GM19238 (cell line): ENCODE measurements around the gene PCP2.
"Not testable (repeated sequence)": the region's sequence is repeated elsewhere in the genome, so short reads cannot be mapped to it uniquely, and the experiment has no call there.

Source experiments
- DNase-seq: peaks from one replicate; pipeline ENCODE4 v3.0.0; 2011; ENCODE audit warnings: low spot score; ENCODE audit not compliant: insufficient read length

The PCP2 gene

DNA sequence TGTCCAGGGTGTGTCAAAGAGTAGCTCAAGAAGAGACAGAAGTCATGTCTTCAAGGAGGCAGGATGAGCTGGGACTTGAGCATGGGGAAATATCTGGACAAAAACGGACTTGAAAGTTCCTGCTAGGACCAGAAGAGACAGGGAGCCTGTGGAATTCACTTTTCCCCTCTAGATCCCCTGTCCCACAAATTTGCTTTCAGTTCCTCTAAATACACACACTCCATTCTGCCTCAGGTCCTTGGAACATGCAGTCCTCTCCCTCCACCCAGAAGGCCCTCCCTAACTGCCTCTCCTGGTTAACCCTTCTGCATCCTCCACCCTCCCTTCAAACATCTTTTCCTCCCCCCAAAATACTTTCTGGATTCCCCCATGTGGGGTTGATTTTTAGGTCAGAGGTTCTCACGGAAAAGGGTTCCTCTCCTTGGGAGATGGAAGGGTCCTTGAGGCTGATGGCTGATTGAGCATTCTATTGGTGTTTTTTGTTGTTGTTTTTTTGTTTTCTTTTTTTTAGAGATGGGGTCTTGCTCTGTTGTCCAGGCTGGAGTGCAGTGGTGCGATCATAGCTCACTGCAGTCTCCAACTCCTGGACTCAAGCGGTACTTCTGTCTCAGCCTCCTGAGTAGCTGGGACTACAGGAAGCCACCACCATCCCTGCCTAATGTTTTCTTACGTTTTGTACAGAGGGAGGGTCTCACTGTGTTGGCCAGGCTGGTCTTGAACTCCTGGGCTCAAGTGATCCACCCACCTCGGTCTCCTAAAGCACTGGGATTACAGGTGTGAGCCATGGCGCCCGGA is 28.4 kb upstream of the PCP2 start:
- no peak for DNase-seq

DNA sequence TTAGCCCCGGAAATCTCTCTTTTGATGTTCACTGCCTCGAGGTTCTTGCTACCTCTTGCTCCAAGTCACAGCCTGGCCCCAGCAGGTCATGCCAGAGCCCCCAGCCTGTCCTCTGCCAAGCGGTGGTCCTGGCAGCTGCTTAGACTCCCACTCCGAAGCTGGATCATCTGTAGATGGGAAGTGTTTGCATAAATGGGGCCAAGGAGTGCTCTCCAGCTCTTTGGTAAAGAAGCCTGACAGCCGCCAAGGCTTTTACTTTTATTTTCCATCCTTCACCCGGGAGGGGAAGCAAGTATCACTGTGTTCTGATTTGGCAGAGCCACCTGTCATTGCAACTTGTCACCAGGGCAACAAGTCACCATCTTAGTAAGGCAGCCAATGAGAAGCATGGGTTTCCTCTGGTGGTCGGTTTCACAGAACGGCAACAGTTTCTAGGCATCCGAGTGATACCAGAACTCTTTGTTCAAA is 24.7 kb upstream of the PCP2 start:
- peak; percentile 95 for DNase-seq

DNA sequence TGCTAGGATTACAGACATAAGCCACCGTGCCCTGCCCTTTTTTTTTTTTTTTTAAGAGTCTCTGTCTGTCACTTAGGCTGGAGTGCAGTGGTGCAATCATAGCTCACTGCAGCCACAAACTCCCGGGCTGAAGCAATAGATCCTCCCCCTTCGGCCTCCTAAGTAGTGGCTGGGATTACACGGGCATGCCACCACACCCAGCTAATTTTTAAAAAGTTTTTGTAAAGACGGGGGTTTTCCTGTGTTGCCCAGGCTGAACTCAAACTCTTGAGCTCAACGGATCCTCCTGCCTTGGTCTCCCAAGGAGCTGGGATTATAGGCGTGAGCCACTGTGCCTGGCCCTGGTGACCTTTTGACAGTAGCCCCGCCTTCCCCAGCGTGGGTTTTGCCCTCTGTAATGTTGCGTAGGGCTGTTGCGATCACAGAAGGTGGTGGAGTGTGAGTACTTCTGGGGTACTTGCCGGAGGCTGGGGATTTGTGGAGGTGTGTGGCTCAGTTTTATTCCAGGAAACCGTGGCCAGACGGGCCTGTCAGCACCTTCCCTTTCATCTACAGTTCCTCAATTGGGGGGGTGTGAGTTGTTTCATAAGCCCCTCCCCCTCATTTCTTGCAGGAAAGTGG is 23.7 kb upstream of the PCP2 start:
- DNase-seq, result no peak

DNA sequence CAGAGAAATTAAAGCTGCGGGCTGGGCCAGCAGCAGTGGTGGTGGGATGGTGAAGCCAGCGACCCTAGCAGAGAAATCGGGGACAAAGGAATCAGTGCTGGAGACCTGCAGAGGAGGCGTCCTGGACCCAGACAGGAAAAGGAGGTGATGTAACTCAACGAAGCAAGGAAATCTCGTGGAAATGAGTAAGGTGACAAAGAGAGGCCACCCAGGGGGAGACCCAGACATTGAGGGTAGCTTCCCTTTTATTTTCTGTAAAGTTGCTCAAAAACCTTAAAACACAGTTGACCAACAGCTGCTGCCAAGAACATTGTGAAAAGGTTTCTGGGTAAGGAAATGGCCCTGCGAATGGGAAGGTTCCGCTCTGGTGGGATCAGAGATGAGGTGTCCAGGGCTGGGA is 22.1 kb upstream of the PCP2 start:
- DNase-seq, result no peak

DNA sequence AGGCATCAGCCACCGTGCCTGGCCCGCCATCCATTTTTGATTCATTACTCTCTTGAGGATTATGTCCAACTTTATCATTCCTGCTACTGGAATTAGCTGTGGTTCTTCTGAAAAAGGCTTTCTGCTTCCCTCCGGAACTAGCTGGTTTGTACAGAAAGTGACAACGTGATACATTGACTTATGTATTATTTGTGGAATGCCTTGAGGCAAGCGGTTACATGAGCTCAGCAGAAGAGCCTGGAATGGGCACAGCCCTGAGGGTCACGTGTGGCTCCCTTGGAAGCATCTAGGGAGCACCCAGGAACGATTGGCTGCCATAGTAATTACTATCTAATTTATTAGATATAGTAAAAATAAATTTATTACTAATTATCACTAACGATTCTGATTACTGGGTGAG is 20.9 kb upstream of the PCP2 start:
- no peak for DNase-seq

DNA sequence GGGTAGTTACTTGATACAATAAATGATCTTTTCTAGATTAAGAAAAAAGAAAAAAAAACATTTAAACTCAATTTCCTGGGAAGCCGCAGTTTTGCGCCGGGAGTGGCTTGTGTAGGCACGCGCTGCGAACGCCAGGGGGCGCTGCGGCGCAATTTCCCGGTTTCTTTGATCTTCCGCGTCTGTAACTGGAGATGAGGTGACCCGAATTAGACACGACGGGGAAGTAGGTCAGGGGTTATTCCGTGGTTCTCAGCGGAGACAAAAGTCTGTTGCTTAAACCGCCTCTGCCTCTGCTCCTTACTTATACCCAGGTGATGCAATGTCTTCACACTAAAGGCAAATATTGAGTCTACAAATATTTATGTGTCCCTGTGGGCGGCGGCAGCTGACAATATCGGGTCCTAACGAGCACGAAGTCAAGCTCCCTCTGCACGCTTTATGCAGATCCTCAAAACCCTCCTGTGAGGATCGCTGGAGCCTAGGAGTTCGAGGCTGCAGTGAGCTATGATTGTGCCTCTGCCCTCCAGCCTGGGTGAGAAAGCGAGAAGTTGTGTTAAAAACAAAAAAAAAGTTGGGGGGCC is 18.6 kb upstream of the PCP2 start:
- peak; percentile 85 for DNase-seq

DNA sequence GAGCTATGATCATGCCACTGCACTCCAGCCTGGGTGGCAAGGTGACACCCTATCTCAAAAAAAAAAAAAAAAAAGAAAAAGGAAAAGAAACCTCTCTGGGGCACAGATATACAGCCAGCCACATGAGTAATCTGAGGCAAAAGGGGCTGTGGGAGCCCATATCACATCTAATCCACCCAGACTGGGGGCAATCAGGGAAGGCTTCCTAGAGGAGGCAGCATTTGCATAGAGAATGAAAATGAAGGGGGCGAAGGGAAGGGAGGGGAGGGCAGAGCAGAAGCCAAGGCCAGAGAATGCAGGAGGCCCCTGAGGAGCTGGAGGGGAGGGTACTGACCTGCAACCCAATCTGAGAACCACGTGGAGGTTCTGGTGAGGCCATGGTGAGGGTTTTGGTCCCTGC is 16.6 kb upstream of the PCP2 start:
- DNase-seq, result no peak

DNA sequence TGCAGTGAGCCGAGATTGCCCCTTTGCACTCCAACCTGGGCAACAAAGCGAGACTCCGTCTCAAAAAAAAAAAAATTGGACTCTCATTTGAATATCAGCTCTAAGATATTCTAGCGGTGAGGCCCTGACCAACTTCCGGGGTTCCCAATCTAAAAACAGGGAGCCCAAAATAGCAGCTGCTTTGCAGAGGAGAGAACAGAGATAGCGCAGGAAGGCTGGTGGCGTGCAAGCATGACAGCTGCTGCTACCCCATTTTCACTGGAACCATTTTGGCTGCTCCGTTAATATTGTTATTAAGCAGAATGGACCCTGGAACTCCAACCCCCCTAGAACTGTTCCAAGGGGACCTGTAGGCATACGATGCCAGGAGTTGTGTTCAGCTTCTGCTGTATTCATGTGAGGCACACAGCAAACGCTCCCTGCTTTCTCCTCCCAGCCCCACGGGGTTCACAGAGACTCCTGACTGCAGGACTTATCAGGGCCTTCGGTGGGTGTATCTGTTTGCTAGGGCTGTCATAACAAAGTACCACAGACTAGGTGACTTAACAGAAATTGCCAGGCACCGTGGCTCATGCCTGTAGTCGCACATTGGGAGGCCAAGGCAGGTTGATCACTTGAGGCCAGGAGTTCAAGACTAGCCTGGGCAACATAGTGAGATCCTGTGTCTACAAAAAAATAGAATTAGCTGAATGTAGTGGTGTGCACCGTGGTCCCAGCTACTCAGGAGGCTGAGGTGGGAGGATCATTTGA is 14.9 kb upstream of the PCP2 start:
- DNase-seq, result no peak

DNA sequence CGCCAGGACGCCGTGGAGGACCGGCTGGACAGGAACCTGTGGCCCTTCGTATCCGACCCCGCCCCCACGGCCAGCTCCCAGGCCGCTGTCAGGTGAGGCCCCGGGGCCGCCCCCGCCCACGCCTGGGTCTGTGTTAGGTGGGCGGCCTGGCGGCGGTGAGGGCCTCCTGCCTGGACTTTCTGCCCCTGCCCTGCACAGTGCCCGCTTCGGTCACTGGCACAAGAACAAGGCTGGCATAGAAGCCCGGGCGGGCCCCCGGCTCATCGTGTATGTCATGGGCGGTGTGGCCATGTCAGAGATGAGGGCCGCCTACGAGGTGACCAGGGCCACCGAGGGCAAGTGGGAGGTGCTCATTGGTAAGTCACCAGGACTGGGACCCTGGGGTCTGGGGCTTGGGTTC is 13.6 kb upstream of the PCP2 start:
- no peak for DNase-seq

DNA sequence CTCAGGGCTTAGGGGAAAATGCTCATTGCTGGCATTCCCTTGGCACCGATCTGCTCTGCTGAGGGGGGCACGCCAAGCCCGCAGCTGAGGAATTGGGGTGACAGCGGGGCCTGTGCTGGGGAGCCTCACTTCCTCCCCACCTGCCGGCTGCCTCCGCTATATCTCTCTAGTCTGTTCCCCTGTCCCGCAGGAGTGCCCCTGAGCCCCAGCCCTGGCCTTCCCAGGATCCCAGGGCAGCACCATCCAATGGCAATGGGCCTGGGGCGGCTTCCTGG is 12.8 kb upstream of the PCP2 start:
- DNase-seq, result no peak

DNA sequence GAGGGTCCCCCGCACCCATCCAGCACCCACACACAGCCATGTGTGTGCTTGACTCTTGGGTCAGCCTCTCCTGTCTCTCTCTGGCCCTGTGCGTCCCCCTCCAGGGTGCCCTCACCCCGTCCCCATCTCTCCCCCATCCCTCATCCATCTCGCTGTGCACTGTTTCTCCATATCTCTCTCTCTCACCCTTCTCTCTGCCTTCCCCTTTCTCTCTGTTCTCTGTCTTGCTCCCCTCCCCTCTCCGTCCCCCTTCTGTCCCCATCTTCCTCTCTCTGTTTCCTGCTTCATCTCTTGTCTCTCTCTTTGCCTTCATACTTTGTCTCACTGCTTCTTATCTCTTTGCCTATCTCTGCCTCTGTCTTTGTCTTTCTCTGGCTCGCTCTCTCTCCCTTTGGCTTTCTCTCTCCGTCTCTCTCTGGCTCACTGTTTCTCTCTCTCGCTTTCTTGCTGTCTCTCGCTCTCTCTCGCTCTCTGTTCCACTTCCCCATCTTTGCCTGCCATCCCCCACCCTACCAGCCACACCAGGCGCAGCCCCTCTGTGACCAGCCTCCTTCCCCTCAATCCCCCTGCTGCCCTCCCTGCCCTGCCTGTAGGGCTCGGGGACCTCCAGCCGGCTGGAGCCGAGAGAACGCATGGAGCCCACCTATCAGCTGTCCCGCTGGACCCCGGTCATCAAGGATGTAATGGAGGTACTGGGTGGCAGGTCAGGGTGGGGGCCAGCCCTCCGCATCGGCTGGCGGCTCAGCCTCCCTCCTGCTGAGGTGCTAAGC is 12.3 kb upstream of the PCP2 start:
- DNase-seq, result no peak

DNA sequence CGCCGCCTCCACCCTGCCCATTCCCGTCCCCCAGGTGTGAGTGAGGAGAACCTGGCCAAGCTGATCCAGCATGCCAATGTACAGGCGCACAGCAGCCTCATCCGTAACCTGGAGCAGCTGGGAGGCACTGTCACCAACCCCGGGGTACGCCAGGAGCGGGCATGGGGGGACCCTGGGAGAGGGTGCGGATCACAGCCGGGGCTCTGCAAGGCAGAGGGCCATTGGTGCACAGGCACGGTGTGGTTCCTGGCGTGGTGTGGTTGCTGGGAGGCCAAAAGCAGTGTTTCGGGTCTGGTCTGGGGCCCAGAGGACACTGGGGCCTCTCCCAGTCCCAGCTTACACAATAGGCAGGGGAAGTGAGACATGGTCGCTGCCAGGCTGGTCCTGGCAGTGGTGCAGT is 11.6 kb upstream of the PCP2 start:
- DNase-seq, result no peak

DNA sequence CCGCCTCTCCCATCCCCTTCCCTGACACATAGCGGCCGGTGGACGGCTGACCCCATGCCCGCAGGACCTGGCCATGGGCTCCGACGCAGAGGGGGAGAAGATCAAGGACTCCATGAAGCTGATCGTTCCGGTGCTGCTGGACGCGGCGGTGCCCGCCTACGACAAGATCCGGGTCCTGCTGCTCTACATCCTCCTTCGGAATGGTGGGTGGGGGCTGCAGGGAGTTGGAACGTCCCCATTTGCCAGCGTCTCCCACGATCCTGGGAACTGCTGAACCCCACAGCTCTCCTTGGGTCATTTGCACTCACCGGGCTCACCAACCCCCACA is 11.0 kb upstream of the PCP2 start:
- no peak for DNase-seq

DNA sequence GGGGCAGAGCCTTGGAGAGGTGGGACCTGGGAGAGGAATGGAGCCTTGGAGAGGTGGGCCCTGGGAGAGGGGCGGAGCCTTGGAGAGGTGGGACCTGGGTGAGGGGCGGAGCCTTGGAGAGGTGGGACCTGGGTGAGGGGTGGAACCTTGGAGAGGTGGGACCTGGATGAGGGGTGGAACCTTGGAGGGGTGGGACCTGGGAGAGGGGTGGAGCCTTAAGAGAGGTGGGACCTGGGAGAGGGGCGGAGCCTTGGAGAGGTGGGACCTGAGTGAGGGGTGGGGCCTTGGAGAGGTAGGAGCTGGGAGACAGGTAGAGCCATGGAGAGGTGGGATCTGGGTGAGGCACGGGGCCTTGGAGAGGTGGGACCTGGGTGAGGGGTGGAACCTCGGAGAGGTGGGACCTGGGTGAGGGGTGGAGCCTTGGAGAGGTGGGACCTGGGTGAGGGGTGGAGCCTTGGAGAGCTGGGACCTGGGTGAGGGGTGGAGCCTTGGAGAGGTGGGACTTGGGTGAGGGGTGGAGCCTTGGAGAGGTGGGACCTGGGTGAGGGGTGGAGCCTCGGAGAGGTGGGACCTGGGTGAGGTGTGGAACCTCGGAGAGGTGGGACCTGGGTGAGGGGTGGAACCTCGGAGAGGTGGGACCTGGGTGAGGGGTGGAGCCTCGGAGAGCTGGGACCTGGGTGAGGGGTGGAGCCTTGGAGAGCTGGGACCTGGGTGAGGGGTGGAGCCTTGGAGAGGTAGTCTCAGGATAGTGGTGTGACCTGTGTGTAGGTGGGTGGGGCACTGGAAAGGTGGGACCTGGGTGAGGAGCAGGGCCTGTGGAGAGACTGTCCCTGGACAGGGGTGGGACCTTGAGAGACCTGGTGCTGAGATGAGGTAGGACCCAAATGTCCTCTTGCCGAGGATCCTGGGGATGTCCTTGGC is 10.4 kb upstream of the PCP2 start:
- not testable (repeated sequence) for DNase-seq

DNA sequence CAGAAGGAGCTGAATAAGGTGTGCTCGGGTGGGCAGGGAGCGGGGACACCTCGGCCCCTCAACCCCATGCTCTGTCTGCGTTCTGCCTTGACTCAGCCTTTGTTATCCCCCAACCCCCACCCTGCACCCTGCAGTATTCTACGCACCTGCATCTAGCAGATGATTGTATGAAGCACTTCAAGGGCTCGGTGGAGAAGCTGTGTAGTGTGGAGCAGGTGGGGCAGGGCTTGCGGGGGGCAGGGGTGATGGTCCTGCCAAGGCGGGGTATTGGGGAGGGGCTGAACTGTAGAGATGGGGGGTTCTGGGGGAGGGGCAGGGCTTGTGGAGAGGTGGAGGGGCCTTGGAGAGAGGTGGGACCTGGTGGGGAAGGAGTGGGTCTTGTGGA is 9.5 kb upstream of the PCP2 start:
- DNase-seq, result no peak

DNA sequence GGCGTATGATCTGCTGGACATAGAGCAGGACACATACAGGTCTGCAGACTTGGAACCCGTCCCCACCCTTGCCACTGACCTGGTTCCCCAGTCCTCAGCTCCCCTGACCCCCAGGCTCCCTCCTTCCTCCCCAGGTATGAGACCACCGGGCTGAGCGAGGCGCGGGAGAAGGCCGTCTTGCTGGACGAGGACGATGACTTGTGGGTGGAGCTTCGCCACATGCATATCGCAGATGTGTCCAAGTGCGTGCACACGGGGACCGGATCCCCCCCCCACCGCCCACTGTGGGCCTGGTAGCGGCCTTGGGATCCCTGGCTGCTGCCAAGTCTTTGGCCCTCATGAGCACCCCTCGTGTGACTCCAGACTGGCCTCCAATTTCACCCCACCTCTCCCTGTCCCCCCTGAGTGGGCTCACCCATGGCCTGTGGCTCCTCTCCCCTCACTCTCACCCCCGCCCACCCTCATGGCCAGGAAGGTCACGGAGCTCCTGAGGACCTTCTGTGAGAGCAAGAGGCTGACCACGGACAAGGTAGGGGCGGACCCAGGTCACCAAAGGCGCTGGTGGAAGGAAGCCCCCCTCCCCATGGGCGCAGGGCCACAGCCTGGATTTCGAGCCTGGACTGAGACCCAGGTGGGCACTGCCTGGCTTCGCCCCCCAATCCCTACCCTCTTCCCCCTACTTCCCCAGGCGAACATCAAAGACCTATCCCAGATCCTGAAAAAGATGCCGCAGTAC is 8.9 kb upstream of the PCP2 start:
- no peak for DNase-seq

DNA sequence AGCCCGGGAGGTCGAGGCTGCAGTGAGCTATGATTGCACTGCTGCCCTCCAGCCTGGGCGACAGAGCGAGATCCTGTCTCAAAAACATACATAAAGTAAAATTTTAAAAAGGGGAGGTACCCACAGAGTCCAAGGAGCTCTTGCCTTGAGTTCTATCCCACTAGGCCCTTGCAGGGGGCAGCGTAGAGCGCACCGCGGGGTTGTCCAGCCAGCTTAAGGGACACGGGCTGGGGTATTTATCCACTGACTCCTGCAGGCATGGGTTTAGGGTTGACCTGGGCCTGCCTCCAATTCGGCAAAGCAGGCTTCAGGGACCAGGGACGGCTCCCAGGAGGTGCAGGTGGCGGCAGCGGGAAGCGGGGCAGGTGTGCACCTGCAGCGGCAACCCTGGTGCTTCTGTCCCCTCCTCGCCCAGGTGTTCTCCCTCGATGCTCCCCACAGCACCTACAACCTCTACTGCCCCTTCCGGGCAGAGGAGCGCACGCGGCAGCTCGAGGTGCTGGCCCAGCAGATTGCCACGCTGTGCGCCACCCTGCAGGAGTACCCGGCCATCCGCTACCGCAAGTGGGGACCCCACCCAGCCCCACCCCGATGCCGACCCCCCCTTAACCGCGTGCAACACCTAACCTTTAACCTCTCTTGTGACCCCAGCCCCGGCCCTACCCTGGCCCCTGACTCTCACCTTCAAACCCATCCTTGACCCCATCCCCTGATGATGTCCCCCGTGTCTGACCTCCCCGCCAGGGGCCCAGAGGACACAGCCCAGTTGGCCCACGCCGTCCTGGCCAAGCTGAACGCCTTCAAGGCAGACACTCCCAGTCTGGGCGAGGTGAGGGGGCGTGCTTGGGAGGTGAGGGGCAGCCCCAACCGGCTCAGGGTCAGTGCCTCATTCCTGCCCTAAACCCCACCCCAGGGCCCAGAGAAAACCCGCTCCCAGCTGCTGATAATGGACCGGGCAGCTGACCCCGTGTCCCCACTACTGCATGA is 8.1 kb upstream of the PCP2 start:
- no peak for DNase-seq

DNA sequence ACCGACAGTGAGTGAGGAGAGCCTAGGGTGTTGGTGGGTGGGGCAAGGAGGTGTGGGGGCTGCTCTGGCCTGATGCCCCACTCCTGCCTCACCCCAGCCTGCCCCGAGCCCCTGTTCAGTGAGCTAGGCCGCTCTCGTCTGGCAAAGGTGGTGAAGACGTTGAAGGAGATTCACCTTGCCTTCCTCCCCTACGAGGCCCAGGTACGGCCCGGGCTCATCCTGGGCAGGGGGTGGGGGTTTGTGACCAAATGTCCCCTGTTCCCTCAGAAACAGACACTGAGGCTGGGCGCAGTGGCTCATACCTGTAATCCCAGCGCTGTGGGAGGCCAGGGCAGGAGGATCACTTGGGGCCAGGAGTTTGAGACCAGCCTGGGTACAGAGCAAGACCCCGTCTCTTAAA is 7.3 kb upstream of the PCP2 start:
- no peak for DNase-seq

DNA sequence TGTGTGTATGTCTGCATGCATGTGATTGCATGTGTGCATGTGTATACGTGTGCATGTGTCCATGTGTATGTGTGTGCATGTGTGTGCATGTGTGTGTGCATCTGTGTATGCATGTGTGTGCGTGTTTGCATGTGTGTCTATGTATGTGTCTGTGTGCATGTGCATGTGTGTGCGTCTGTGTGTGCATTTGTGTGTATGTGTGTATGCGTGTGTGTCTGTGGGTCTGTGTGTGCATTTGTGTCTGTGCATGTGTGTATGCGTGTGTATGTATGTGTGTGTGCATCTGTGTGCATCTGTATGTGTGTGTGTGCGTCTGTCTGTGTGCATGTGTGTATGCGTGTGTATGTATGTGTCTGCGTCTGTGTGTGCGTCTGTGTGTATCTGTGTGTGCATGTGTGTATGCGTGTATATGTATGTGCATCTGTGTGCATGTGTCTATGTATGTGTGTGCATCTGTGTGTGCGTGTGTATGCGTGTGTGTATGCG is 6.4 kb upstream of the PCP2 start:
- DNase-seq, result no peak
